GM19452 (cell line): Measurements from ENCODE around the gene SCUBE3.

Experiments
- ATAC-seq: cut with Tn5 transposase; IDR thresholded peaks from one replicate; pipeline ENCODE4 v1.9.1; 2021; ENCODE audit not compliant: unreplicated experiment

The SCUBE3 gene

GRCh38 chr6:35297601-35298481 lies 84.1 kb downstream of the SCUBE3 start, which contains the start of gene DEF6:
DEF6 (plus strand) TSS chr6:35297818; CDS start chr6:35297857, 39 bp downstream.
- ATAC-seq, result peak; percentile 77

GRCh38 chr6:35298625-35299140 lies 84.9 kb downstream of the SCUBE3 start:
- ATAC-seq, result no peak

GRCh38 chr6:35299674-35300073 lies 85.9 kb downstream of the SCUBE3 start:
- ATAC-seq, result no peak

- ATAC-seq, result no peak
These were observed 87.1 kb downstream of the SCUBE3 start for GRCh38 chr6:35300848-35301247.
